ENCODE results near the gene RASSF3. TPM values are rescaled to one million over a fixed set of nuclear protein-coding genes. Genes with fewer than 3 reads are reported as not detected.

Gene RASSF3
- total RNA-seq, 1 donor from 2014 or later, result 11.2 TPM

DNA sequence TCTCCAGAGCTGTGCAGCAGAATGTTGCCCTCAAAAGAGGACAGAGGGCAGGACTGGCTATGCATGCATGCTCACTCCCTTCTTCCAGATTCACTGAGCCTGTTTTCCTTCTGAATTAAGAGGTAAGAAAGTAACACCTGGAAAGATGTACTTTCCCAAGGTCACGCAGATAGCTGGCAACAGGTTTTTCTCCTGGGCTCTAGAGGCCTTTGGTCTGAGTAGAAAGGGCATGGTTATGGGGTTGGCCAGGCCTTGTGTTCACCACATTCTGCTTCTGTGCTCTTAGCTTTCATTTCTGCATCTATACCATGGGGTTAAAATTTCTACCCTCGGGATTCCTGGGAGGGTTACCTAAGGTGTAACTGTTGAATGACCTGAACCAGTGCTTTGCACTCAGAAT, 57.5 kb downstream of the RASSF3 start:
- DNase-seq (ENCODE audit: low spot score) (no peak), ATAC-seq (peak; percentile 16)

DNA sequence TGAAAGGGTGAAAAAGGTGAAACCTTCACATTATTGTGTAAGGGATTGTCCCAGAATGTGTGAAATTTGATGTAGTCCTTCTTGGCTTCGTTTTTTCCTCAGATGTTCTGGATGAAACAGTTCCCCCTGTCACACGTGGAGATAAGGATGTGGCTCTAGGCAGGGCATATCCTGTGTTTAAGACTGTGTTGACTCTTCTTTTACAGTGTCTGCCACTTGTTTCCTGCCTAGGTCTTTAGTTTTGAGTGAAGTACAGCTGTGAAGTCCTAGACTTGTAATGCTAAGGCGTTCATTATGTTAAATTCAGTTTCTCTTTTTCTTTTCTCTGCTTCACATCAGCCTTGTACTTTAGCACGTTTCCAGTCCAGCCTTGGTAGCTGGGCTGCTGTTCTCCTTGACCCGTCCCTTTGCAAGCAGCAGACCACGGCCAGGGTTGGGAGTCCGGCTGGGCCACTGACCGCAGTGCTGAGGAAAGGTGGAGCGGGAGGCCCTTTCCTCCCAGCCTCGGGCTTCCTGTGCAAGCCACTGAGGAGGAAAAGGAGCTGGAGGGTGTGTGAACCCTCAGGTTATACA, 59.1 kb downstream of the RASSF3 start:
- DNase-seq (ENCODE audit: low spot score) (peak; percentile 72), ATAC-seq (peak; percentile 90)

DNA sequence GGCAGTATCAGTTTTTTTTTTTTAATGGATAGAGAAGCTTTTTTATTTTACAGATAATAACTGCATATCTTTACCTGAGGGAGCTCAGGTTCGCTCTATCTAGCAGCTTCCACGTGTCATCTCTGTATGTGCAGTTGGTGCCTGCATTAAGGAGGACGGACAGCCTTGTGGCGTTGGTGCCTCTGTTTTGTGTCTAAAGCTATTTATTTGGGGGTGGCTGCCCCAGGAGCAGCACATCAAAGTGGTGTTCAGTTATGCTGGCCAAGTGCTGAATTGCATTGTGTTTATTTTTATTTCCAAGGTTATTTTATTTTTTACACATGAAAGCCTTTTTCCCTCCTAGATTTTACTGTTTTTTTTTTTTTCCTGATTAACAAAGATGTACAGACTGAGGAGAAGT, 59.7 kb downstream of the RASSF3 start:
- DNase-seq (ENCODE audit: low spot score) (no peak), ATAC-seq (peak; percentile 3)

DNA sequence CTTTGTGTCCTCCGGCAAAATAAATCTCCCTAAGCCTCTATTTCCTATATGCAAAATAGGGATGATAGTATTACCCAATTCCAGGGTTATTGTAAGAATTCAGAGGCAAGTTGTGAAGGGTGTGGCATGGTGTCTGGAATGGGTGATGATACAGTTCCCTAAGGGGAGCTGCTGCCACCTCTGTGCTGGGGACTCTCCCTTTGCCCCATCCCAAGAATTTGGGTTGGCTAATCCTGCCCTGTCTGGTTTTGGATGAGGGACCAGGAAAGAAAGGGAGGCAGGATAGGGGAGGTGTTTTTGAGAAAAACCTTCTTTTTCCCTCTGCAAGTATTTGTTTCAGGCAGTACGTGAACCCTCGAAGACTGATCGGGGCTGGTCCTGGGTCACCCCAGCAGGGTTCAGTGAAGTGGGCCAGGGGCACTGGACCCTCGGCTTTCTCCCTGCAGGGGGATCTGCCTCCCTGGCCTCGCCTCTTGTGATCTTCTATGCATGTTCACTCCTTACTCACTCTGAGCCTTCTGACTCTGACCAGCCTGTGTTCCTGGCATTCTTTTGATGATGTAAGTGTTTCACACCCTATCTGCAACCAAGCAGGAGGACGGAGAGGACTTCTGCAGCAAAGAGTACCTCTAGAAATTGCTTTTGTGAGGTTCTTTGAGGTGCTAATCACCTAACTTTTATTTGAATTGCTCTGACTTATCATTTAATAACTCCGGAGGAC, 60.8 kb downstream of the RASSF3 start:
- ATAC-seq, result no peak
- no peak for DNase-seq (ENCODE audit: low spot score)

DNA sequence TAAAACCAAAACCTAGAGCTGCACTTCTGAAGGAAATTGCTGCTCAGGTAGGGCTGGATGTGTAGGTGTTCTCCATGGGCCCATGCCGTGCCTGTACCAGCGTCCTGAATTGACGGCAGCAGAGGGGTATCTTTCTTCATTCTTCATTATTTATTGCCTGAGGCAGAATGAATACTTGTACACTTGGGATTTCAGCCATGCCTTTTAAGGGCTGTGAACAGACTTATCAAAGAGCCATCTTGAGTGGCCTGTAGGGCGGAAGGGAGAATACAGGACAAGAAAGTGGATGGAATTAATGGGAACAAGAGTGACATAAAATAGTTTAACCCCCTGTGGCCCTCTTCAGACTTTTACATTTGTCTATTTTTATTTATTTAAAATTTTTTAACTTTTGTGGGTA, 61.4 kb downstream of the RASSF3 start:
- ATAC-seq, result no peak
- DNase-seq (ENCODE audit: low spot score), result no peak

DNA sequence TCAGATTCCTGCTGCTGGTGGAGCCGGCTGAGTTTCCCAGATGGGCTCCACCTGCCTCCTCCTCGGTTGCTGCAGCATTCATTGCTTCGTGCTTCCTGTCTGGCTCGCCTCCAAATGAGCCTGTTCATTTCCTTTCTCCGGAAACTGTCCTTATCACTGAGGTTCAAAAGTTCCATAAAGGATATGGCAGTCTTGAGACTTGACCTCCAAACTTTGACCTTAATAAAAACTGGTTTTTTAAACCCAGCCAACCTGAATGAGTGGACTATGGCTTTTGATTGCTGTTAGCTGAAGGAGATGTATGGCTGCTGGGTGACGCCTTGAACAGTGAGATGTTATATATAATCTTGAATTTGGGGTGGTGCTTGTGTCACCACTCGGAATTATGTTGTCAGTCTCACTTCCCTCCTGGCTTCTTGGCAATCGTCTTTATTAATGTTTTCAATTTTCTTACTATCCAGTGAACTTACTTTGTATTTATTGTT, 62.7 kb downstream of the RASSF3 start:
- no peak for DNase-seq (ENCODE audit: low spot score)

DNA sequence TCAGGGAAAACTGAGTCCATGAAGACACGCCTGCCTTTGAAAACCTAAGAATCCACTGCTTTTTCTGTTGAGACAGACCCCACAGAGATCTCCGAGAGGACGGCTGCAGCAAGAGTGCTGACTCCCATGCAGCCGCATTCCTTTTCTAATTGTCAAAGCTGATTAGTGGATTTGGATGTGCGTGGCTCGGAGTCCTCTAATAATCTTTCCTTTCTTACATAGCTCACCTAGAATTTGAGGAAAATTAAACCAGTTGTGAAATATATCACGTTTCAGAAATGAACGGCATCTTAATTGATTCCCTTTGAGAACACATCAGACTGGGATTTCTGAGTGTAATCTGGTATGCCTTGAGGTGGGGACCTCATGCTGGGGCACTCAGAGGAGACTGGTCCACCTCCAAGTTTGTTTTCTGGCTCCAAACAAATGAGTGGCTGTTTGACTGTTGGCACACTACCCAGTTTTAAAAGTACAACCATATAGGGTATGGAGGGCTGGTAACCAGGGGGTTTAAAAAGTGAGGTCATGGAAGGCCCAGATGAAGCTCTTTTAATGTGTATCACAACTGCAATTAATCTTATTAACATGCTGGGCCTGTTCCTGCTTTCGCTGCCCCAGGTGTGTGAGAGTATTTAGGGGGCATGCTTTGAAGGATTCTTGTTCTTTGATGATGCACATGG, 63.3 kb downstream of the RASSF3 start:
- ATAC-seq (no peak), DNase-seq (ENCODE audit: low spot score) (no peak)

More for the DNA sequence above, 62.7 kb downstream of the RASSF3 start:
- no peak for ATAC-seq

DNA sequence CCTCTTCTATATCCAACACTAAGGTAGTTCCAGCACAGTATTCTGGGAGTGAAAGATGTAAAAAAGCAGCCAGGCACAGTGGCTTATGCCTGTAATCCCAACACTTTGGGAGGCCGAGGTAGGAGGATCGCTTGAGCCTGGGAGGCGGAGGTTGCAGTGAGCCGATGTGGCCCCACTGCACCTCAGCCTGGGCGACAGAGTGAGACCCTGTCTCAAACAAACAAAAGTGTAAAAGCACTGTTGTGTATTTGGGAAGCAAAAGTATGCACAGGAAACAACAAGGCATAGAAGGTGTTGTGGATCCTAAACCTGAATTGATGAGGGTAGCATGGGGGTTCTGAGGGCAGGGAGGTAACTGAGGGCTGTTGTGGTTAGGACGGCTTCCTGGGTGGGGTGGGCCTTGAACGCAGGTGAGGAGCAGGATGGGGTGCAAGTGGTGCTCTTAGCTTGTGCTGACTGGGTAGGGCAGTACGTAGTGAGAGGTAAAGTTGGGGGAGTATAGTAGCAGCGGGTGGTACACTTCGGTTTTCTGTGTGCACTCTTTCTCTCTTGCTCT, 64.2 kb downstream of the RASSF3 start:
- DNase-seq (ENCODE audit: low spot score) (no peak), ATAC-seq (no peak)

DNA sequence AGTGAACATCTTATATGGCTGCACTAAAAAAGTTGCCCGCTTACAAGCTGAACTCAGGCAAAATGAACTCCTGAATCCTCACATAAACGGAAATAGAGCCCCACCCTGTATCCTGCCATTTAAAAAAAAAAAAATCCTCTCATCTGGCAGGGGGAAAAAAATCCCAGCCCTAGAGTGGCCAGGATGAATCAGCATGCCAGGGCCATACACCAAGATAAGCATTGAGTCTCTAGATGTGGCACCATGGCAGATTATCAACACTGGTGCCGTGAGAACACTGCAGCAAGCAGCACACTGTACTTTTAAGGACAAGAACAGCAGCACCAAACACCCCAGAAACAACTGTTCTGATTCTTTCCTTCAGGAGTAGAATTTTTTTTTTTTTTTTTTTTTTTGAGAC, 65.5 kb downstream of the RASSF3 start:
- DNase-seq (ENCODE audit: low spot score) (no peak), ATAC-seq (no peak)

DNA sequence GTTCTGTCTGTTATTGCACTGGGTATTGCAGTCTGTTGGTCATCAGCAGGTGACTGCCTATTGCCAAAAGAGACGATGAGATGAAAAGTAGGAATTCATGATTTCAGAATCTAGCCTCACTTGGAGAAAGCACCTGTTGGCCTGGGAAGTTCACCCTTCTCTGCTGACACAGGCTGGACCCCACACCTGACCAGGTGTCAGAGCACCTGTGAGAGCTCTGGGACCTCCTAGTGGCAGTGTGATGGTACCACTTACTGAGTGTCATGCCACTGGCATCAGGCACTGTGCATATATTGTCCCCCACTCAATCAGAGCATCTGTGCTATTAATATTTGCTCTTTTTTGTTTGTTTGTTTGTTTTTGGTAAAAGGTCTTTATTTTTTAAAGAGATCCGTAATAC, 68.0 kb downstream of the RASSF3 start:
- peak; percentile 37 for ATAC-seq
- DNase-seq (ENCODE audit: low spot score), result no peak

DNA sequence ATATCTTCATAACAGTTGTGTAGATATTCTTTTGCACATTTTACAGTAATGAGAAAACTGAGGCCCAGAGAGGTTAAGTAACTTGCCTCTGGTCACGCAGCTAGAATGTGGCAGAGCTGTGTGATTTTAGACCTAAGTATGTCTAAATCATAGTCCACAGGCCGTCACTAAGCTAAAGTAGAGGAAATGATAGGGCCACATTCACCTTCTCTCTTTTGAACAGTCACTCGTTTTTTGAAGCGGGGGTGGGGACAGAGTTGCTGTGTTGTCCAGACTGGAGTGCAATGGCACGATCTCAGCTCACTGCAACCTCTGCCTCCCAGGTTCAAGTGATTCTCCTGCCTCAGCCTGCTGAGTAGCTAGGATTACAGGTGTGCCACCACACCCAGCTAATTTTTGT, 68.5 kb downstream of the RASSF3 start:
- ATAC-seq (no peak), DNase-seq (ENCODE audit: low spot score) (no peak)

DNA sequence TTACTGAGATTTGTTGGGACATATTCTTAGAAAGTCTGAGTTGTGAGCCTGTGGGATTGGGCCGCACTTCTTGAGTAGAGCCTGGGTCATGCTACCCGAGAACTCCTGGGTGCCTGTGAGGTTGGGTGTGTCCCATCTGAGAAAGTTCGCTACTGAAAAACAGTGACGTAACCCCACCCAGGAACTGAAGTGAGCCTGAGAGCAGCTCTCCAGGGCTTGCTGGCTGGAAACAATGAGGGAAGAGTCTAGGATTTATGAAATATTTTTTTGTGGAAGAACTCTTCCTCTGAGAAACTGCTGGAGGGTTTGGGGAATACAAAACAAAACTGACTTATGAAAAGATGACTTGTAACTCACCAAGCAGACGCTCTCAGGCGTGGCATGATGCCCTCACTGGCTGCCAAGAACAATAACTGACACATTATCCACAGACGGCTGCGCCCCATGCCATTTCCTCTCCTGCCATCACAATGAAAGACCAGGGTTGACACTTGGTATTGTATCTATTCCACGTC, 69.2 kb downstream of the RASSF3 start:
- ATAC-seq (peak; percentile 38), DNase-seq (ENCODE audit: low spot score) (no peak)

DNA sequence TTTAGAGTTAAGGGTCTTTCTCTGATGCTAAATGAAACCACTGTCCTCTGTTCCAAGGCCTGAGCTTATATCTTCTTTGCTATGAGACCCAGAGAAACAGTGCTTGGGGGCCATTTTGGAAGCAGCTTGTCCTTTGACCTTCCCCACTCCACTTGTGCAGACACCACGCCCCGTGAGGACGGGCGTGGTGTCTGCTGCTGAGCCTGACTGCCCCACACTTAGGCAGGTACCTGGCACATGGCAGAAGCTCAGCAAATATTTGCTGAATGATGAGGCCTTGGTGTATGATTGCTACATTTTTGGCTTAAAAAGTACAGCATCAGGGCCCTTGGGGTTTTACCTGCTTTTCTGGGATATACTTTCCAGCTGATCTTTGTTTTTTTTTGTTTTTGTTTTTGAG, 69.9 kb downstream of the RASSF3 start:
- DNase-seq (ENCODE audit: low spot score) (no peak), ATAC-seq (peak; percentile 68)

DNA sequence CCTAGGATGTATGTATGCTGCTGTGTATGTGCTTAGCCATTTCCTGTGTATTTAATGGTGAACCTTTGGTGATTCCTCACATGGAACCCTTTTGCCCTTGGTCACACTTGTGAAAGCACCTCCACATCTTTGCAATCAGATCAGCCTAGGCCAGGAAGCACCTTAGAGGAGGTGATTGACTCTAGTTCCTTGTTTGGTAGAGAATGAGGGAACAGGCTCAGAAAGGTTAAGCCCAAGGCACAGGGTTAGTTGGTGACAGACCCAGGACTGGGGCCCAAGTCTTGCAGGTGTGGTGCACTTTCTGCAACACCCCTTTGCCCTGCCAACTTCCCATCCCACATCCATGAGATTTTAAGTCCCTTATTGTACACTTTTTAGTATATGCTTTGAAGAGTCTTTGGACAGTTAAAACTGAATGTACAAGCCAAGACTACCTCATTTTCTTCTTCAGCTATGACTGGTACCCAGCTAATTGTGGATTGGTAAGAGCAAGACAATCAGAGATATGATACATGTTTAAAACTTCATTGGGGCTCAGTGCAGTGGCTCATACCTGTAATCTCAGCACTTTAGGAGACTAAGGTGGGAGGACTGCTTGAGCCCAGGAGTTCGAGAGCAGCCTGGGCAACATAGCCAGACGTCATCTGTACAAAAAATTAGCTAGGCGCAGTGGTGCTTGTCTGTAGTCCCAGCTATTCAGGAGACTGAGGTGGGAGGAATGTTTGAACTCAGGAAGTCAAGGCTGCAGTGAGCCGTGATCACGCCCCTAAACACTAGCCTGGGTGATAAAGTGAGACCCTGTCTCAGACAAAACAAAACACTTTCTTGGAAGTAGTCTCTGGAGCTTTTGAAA, 71.1 kb downstream of the RASSF3 start:
- no peak for ATAC-seq
- no peak for DNase-seq (ENCODE audit: low spot score)

DNA sequence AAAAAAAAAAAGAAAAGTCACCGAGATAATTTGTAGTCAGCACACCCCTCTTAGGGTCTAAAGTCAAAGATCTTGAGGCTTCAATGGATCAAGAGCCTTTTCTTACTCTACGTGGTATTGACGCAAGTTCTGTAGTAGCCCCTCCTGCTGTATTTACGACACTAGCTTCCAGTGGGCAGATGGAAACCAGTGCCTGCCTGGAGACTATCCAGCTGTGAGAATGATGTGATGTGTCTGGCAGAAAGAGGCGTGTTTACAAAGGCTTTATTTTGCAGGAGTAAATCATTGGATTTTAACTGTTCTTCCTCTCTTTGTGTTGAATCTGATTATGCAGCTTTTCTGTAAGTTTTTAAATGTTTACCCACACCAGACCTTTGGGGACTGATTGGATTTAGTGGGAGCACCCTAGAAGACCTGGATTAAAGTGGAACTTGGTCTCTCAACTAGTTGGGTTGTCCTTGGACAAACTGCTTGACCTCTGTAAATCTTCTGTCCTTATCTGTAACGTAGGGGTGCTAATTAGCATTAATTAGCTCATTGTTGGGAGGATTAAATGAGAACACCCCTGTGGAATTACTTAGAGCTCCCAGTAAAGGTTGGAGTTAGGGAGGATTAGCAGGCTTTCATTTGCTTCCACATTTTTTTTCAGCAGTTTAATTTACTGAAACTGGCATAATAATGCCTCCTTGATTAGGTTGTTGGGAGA, 72.4 kb downstream of the RASSF3 start:
- DNase-seq (ENCODE audit: low spot score) (no peak), ATAC-seq (no peak)

DNA sequence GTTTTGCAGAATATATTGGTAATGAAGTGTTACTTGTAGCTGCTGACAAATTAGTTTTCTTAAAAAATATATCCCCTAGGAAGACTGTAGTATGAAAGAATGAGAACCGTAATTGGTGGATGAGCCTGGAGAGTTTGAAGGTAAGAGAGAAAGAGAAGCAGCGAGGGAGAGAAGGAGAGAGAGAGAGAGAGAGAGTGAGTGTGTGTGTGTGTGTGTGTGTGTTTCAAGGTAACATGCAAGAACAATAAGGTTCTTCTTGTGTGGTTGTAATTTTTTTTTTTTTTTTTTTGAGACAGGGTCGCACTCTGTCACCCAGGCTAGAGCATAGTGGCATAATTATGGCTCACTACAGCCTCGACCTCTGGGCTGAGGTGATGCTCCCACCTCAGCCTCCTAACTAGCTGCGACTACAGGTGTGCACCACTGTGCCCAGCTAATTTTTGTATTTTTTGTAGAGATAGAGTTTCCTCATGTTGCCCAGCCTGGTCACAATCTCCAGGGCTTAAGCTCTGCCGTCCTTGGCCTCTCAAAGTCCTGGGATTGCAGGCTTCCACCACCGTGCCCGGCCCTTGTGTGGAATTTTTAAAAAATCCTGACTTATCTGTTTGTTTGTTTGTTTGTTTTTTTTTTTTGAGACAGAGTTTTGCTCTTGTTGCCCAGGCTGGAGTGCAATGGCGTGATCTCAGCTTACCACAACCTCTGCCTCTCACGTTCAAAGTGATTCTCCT, 73.7 kb downstream of the RASSF3 start:
- no peak for DNase-seq (ENCODE audit: low spot score)

DNA sequence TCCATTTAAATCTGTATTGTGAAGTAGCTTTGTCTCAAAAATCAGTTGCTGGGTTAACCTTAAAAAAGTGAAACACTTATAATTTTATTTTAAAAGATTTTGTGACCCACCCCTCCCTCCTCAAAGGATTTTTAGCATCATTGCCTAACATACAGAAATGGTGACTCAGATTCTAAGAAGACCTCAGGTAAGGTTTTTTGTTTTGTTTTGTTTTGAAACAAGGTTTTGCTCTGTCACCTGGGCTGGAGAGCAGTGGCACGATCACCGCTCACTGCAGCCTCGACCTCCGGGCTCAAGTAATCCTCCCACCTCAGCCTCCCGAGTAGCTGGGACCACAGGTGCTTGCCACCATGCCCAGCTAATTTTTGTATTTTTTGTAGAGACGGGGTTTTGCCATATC, 74.8 kb downstream of the RASSF3 start:
- no peak for DNase-seq (ENCODE audit: low spot score)
- no peak for ATAC-seq

More for the DNA sequence above, 73.7 kb downstream of the RASSF3 start:
- ATAC-seq, result no peak

DNA sequence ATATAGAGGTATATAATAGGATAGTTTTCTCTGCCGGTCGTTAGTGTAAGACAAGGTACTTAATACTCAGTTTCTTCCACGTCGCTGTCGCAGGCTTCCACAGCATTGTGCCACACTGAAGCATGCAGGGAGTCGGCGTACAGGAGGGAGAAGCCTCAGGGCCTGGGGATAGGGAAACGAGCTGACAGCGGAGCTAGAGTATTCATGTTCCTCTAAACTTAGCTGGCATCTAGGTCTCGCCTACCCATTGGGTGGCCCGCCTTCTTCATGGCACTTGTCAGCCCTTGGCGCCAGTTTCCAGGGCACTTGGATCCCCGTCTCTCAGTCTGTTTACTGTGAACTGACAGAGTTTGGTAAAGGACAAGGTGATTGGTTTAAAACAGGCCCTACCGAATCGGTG, 75.3 kb downstream of the RASSF3 start:
- no peak for DNase-seq (ENCODE audit: low spot score)
- no peak for ATAC-seq

DNA sequence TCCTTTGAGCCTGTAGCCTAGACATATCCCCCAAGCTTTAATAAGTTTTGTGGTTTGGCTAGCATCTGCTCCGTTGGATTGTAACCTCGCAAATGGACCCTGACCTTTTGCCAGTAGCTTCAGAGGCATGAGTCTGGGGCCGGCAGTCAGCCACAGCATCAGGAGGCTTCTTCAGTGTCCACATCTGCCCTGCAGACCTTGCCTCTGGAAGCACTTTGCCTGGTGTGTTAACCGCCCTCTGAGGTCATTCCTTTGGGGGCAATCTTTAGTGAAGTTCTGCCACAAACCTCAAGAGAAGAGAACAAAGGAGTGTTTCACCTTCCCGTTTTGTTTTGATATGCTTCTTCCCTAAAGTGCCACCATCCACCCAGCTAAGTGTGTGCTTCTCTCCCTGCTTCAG, 77.5 kb downstream of the RASSF3 start:
- DNase-seq (ENCODE audit: low spot score), result no peak
- ATAC-seq, result no peak
